OCI-LY1 (cell line): ENCODE data around the gene KLHDC4.

Experiments used
- CTCF ChIP-seq: fragments of 200-600 bp; sonication (generic), shearing (Covaris generic); IDR thresholded peaks from 2 replicates; pipeline ENCODE4 v1.5.1; 2017; ENCODE audit warnings: mild to moderate bottlenecking, antibody characterized with exemption, low read length, moderate library complexity, mixed read lengths
- EZH2 ChIP-seq: fragments of 200-600 bp; sonication (generic), shearing (Covaris generic); IDR thresholded peaks from 2 replicates; pipeline ENCODE4 v1.8.0; 2017; ENCODE audit warnings: borderline replicate concordance, mixed run types, mild to moderate bottlenecking, antibody characterized with exemption, low read length, moderate library complexity, mixed read lengths

- TF ChIP-seq CTCF (no peak), EZH2 (no peak)
Observed at GRCh38 chr16:87747626-87748414, 18.0 kb downstream of the KLHDC4 start.
